Prostate gland (tissue), 2 donors: ENCODE measurements around the gene LYPD6B. TPM values are rescaled to one million over a fixed set of nuclear protein-coding genes. Genes with fewer than 3 reads are reported as not detected.

Source experiments
- DNase-seq: peaks from one replicate; pipeline ENCODE4 v3.0.0-alpha.2; 2019; ENCODE audit warnings: low spot score
- H3K27ac ChIP-seq, 2 donors: fragments of 200-600 bp; sonication (generic); 2 replicates each; pipeline ENCODE4 v1.5.1; 2017 to 2019
- H3K27me3 ChIP-seq: fragments of 200-600 bp; sonication (generic); replicated peaks from 2 replicates; pipeline ENCODE4 v1.5.1; 2019; ENCODE audit not compliant: insufficient read depth
- H3K36me3 ChIP-seq, 2 donors: fragments of 200-600 bp; sonication (generic); 1 replicate in 1 of 2; 2 replicates in 1 of 2; pipeline versions ENCODE4 v1.5.1 to v1.8.1; 2017 to 2019
- H3K4me1 ChIP-seq: fragments of 200-600 bp; sonication (generic); replicated peaks from 2 replicates; pipeline ENCODE4 v1.5.1; 2019
- H3K4me3 ChIP-seq, 2 donors: fragments of 200-600 bp; sonication (generic); 2 replicates each; pipeline ENCODE4 v1.5.1; 2017 to 2019
- H3K9me3 ChIP-seq: fragments of 200-600 bp; sonication (generic); 2 replicates; pipeline ENCODE4 v1.5.1; 2017
- POLR2A ChIP-seq: fragments of 450-650 bp; IDR thresholded peaks from one replicate; pipeline ENCODE4 v1.6.1; 2016; ENCODE audit warnings: antibody characterized with exemption, mild to moderate bottlenecking
- POLR2AphosphoS5 ChIP-seq: sonication (generic); formaldehyde crosslinking; IDR thresholded peaks from one replicate; pipeline ENCODE4 v1.6.1; 2017; ENCODE audit warnings: antibody characterized with exemption
- WGBS: methylation state at CpG from one replicate; pipeline ENCODE4 v1.1.5; 2018; 5-methylcytosine and 5-hydroxymethylcytosine counted together
- intact Hi-C: fragments of 100-400 bp; cut with DNase I; formaldehyde crosslinking; loops from one replicate; pipeline ENCODE4 v1.14.2; 2022
- total RNA-seq, 2 donors: library from RNA; depleted of rRNA; stranded (reverse); fragments of >200 nt; gene quantifications; one replicate each; pipeline ENCODE4 v1.1.0, GENCODE V29; 2016
- TF ChIP-seq, protein P1 (sequence below), 4 experiments: fragments of 200-600 bp in 2 of 4; fragments of 450-650 bp in 2 of 4; sonication (generic) in 2 of 4; IDR thresholded peaks; 1 replicate in 3 of 4; 2 replicates in 1 of 4; pipeline ENCODE4 v1.5.1; 2016 to 2019; ENCODE audit warnings: antibody characterized with exemption in 4 of 4, mild to moderate bottlenecking in 2 of 4, moderate library complexity in 2 of 4

The LYPD6B gene
- total RNA-seq, 2 donors from 2014 or later: 16.8 to 17.8 TPM

GRCh38 chr2:149040451-149040850 lies 2.0 kb downstream of the LYPD6B start:
- WGBS: 76% methylated on average over 7 of the region's 7 CpGs
- TF ChIP-seq POLR2A: no peak
- TF ChIP-seq, protein P1, sequence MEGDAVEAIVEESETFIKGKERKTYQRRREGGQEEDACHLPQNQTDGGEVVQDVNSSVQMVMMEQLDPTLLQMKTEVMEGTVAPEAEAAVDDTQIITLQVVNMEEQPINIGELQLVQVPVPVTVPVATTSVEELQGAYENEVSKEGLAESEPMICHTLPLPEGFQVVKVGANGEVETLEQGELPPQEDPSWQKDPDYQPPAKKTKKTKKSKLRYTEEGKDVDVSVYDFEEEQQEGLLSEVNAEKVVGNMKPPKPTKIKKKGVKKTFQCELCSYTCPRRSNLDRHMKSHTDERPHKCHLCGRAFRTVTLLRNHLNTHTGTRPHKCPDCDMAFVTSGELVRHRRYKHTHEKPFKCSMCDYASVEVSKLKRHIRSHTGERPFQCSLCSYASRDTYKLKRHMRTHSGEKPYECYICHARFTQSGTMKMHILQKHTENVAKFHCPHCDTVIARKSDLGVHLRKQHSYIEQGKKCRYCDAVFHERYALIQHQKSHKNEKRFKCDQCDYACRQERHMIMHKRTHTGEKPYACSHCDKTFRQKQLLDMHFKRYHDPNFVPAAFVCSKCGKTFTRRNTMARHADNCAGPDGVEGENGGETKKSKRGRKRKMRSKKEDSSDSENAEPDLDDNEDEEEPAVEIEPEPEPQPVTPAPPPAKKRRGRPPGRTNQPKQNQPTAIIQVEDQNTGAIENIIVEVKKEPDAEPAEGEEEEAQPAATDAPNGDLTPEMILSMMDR (IDR thresholded peaks at IDR 0.05): peak in 1 of 4 experiments; percentile 17
- no peak for DNase-seq

DNA sequence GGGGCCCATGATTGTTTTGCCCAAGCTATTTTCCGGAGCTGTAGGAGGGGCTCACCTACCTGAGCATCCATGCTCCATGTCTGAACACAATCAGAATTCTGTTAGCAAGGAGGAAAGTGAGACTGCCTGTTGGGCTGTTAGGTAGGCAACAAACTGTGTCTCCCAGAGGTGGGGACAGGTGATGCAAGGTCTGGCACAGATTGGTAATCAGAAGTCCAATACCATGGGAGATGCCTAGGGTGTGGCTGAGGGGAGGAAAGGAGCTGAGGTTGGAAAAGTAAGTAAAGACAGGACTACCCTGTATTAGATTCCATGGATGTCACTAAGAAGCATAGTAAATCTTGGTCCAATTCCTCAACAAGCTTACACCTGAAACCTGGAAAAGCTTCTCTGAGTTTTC lies 3.0 kb downstream of the LYPD6B start:
- H3K4me3 ChIP-seq: no peak overlapping the region
- H3K9me3 ChIP-seq: no peaks in the 10 kb centered on the region
- WGBS: 86% methylated on average over 1 of the region's 1 CpG
- no peak for DNase-seq
- H3K27me3 ChIP-seq: no peaks in the 10 kb centered on the region
- H3K4me1 ChIP-seq: no peaks in the 10 kb centered on the region
- intact Hi-C loops: no loop called here
- TF ChIP-seq POLR2AphosphoS5 (no peak), POLR2A (no peak)
- TF ChIP-seq, protein P1 (IDR thresholded peaks at IDR 0.05): no peak
- no peak overlapping the region for H3K27ac ChIP-seq
- no peaks in the 10 kb centered on the region for H3K36me3 ChIP-seq

More at GRCh38 chr2:149040451-149040850, 2.0 kb downstream of the LYPD6B start:
- H3K27ac ChIP-seq: no peak overlapping the region
- intact Hi-C loops: no loop called here
- no peaks in the 10 kb centered on the region for H3K9me3 ChIP-seq
- H3K4me1 ChIP-seq: no peaks in the 10 kb centered on the region
- H3K36me3 ChIP-seq: no peaks in the 10 kb centered on the region
- H3K27me3 ChIP-seq: no peaks in the 10 kb centered on the region
- H3K4me3 ChIP-seq: no peak overlapping the region

DNA sequence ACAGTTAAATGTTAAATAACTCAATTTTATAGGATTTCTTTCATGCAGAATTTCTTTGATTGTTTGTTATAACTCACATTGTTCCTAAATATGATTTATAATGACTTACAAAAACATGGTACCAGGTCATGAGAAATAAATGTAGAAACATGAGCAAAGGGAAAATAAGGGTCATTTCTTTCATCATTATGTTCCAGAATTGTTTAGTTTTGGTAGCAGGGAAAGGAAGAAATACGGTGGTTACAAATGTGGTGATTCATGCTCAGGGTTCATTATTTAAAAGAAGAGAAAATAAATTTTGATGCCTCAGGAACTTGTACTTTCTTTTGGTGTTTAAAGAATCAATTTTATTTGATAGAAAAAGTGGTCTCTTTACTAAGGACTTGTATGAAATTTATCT lies 4.4 kb downstream of the LYPD6B start:
- H3K36me3 ChIP-seq: no peaks in the 10 kb centered on the region
- no peaks in the 10 kb centered on the region for H3K4me1 ChIP-seq
- H3K9me3 ChIP-seq: no peaks in the 10 kb centered on the region
- H3K27me3 ChIP-seq: no peaks in the 10 kb centered on the region
- H3K27ac ChIP-seq: no peak overlapping the region
- no peak for DNase-seq
- H3K4me3 ChIP-seq: no peak overlapping the region
- intact Hi-C loops: no loop called here
- WGBS: 23% methylated on average over 1 of the region's 1 CpG
- TF ChIP-seq POLR2AphosphoS5: no peak
- TF ChIP-seq, protein P1 (IDR thresholded peaks at IDR 0.05): no peak
- TF ChIP-seq POLR2A: no peak

GRCh38 chr2:149044500-149044899 lies 6.0 kb downstream of the LYPD6B start:
- H3K27ac ChIP-seq: no peak overlapping the region
- 52% methylated on average over 1 of the region's 1 CpG for WGBS
- H3K4me1 ChIP-seq: no peaks in the 10 kb centered on the region
- DNase-seq: no peak
- intact Hi-C loops: no loop called here
- H3K4me3 ChIP-seq: no peak overlapping the region
- no peaks in the 10 kb centered on the region for H3K36me3 ChIP-seq
- TF ChIP-seq POLR2A (no peak), POLR2AphosphoS5 (no peak)
- TF ChIP-seq, protein P1 (IDR thresholded peaks at IDR 0.05): no peak
- H3K27me3 ChIP-seq: no peaks in the 10 kb centered on the region
- H3K9me3 ChIP-seq: no peaks in the 10 kb centered on the region

GRCh38 chr2:149047118-149047517 lies 8.6 kb downstream of the LYPD6B start:
- TF ChIP-seq, protein P1 (IDR thresholded peaks at IDR 0.05): no peak
- TF ChIP-seq POLR2A: no peak
- TF ChIP-seq POLR2AphosphoS5: no peak
- no peaks in the 10 kb centered on the region for H3K27me3 ChIP-seq
- H3K36me3 ChIP-seq: no peaks in the 10 kb centered on the region
- no peak overlapping the region for H3K4me3 ChIP-seq
- H3K4me1 ChIP-seq: no peaks in the 10 kb centered on the region
- intact Hi-C loops: no loop called here
- no peaks in the 10 kb centered on the region for H3K9me3 ChIP-seq
- no peak for DNase-seq
- H3K27ac ChIP-seq: no peak overlapping the region
- 89% methylated on average over 2 of the region's 2 CpGs for WGBS
